GM18909 (cell line): ENCODE measurements around the gene KLHL26.
"Not testable (repeated sequence)": the region's sequence is repeated elsewhere in the genome, so short reads cannot be mapped to it uniquely, and the experiment has no call there.

Experiments used
- ATAC-seq: cut with Tn5 transposase; IDR thresholded peaks from one replicate; pipeline ENCODE4 v1.9.1; 2021; ENCODE audit warnings: mild to moderate bottlenecking; ENCODE audit not compliant: unreplicated experiment, poor library complexity

Gene KLHL26

GRCh38 chr19:18680148-18680547 lies 43.3 kb downstream of the KLHL26 start:
- ATAC-seq = not testable (repeated sequence)

- no peak for ATAC-seq
Measured at GRCh38 chr19:18682807-18683108, 45.9 kb downstream of the KLHL26 start.

- ATAC-seq = peak; percentile 70
Measured at GRCh38 chr19:18683109-18683957, 46.5 kb downstream of the KLHL26 start, which contains the start of gene CRTC1. CRTC1 (plus strand) TSS chr19:18683680; CDS start chr19:18683703, 23 bp downstream.

GRCh38 chr19:18683958-18684641 lies 47.3 kb downstream of the KLHL26 start:
- ATAC-seq = no peak

GRCh38 chr19:18684642-18684993 lies 47.8 kb downstream of the KLHL26 start:
- no peak for ATAC-seq

- no peak for ATAC-seq
Measured at GRCh38 chr19:18685597-18686190, 48.9 kb downstream of the KLHL26 start.

GRCh38 chr19:18687740-18688465 lies 51.1 kb downstream of the KLHL26 start:
- ATAC-seq = no peak

GRCh38 chr19:18696023-18696422 lies 59.2 kb downstream of the KLHL26 start:
- ATAC-seq = no peak

GRCh38 chr19:18697680-18698079 lies 60.9 kb downstream of the KLHL26 start:
- ATAC-seq = no peak

- ATAC-seq = no peak
Measured at GRCh38 chr19:18698321-18699167, 61.7 kb downstream of the KLHL26 start.

- ATAC-seq = no peak
Measured at GRCh38 chr19:18699403-18700054, 62.7 kb downstream of the KLHL26 start.

- ATAC-seq = peak; percentile 65
Measured at GRCh38 chr19:18700501-18701249, 63.8 kb downstream of the KLHL26 start.

- peak; percentile 17 for ATAC-seq
Measured at GRCh38 chr19:18701250-18701608, 64.4 kb downstream of the KLHL26 start.

GRCh38 chr19:18704054-18704453 lies 67.2 kb downstream of the KLHL26 start:
- ATAC-seq = no peak

- ATAC-seq = no peak
Measured at GRCh38 chr19:18704971-18705370, 68.1 kb downstream of the KLHL26 start.

- no peak for ATAC-seq
Measured at GRCh38 chr19:18708452-18709231, 71.8 kb downstream of the KLHL26 start.

- ATAC-seq = no peak
Measured at GRCh38 chr19:18709546-18709945, 72.7 kb downstream of the KLHL26 start.

GRCh38 chr19:18710186-18710585 lies 73.4 kb downstream of the KLHL26 start:
- no peak for ATAC-seq
